Skeletal muscle cell (primary cell): ENCODE measurements around the gene RASL11A.
"Not testable (repeated sequence)": the region's sequence is repeated elsewhere in the genome, so short reads cannot be mapped to it uniquely, and the experiment has no call there.

ENCODE experiments used
- DNase-seq: peaks from one replicate; pipeline ENCODE4 v3.0.0-alpha.2; 2010; ENCODE audit warnings: low read depth
- H3K4me3 ChIP-seq: 2 replicates; pipeline ENCODE4 v1.5.1; 2011; ENCODE audit warnings: low read depth, mild to moderate bottlenecking, control low read depth, low read length, moderate library complexity

RASL11A gene

DNA sequence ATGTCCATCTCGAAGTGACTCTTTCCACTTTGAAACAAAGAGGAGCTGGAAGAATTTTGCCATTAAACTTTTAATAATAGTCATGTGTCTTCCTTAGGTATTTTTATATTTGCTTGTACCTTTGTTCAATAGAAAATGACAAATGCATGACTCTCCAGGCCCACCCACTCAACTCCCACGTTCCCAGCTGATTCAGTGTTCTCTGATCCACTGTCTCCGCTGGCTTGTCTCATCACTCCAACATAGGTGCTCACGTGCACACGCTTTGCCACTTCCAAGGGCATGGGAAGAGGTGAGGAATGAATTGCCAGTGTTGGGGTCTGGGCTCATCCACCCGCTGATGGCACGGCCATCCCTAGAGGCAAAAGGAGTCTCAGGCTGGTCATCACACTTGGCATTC lies 24.5 kb downstream of the RASL11A start:
- no peak for DNase-seq
- no peak overlapping the region for H3K4me3 ChIP-seq

DNA sequence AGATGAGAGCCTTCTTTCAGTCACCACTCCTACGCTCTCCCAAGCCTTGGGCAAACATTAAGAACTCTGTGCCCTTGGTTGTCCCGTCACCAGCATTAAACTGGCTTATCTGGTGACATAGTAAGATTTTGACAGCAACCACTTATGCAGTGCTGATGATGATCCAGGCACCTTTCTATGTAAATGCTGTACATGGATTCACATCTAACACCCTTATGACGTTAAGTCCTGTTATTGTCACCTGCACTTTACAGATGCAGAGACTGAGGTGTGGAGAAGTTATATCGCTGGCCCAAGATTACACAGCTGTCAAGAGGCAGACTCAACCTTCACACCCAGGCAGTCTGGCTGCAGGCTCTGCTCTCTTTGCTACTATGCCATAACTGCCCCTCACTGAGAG lies 25.0 kb downstream of the RASL11A start:
- DNase-seq: no peak

DNA sequence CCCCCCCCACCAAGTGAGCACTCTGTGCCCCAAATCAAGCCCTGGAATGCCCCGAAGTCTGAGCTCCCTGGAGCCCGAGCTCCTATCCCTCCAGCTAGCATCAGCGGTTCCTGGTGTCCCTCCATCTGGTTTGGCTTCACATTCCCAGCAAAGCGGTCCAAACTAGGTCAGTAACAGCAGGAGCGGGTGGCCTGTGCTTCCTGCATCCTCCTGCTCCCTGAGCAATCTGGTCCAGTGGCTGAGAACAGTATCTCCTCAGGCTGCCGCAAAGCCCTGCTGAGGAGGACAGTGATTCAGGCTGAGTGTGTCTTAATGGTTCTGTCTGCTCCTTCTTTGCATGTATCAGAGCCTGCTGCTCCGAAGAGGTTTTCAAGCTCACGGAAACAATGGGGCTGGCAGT lies 25.9 kb downstream of the RASL11A start:
- H3K4me3 ChIP-seq: no peak overlapping the region
- no peak for DNase-seq

More for the DNA sequence above, 25.0 kb downstream of the RASL11A start:
- no peak overlapping the region for H3K4me3 ChIP-seq

- no peak for DNase-seq
- no peak overlapping the region for H3K4me3 ChIP-seq
Measured at GRCh38 chr13:27298849-27299248, 28.2 kb downstream of the RASL11A start.

DNA sequence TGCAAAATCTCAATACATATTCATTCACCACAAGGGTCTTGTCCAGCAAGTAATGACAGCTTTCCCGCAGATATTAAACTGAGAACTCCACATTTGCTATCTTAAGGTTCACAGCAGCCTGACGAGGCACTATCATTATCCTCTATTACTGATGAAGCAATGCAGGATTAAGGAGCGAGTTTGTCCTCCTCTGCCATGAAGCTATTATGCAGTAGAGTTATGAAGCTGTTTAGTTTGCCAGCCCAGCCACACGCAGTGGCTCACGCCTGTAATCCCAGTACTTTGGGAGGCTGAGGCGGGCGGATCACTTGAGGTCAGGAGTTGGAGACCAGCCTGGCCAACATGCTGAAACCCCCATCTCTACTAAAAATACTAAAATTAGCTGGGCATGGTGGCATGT lies 29.8 kb downstream of the RASL11A start:
- H3K4me3 ChIP-seq, DNase-seq: not testable (repeated sequence)

GRCh38 chr13:27300941-27301586 lies 30.4 kb downstream of the RASL11A start:
- H3K4me3 ChIP-seq: no peak overlapping the region
- no peak for DNase-seq

GRCh38 chr13:27302643-27303262 lies 32.1 kb downstream of the RASL11A start:
- H3K4me3 ChIP-seq: no peak overlapping the region
- DNase-seq: no peak

DNA sequence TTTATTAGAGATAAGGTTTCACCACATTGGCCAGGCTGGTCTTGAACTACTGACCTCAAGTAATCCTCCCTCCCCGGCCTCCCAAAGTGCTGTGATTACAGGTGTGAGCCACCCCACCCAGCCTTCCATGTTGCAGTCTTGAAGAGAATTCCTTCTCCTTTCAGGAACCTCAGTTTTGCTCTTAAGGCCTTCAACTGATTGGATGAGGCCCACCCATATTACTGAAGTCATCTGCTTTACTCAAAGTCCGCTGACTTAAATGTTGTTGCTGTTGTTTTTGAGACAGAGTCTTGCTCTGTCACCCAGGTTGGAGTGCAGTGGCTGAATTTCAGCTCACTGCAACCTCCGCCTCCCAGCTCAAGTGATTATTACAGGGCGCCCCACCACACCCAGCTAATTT lies 33.5 kb downstream of the RASL11A start:
- no peak for DNase-seq
- H3K4me3 ChIP-seq: no peak overlapping the region

- DNase-seq: no peak
- no peak overlapping the region for H3K4me3 ChIP-seq
Measured at GRCh38 chr13:27304611-27305010, 34.0 kb downstream of the RASL11A start.

GRCh38 chr13:27306364-27306763 lies 35.7 kb downstream of the RASL11A start:
- H3K4me3 ChIP-seq: no peak overlapping the region
- DNase-seq: no peak

DNA sequence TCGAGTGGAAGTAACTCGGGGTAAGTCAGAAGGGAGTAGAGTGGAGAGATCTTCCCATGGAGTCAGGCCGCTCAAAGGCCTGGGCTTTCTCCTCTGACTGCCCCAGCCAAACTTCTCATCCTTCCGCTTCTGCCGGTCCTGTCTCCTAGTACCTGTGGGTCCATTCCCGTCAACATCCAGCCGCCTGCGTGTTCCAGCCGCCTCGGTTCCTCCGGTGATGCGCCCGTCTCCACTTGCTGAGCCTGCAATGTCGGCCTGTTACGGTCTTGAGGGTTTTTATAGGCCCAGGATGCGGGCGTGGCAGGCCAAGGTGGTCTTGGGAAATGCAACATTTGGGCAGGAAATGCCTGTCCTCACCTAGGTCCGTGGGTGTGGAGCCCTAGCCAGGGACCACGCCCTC lies 38.3 kb downstream of the RASL11A start:
- no peak overlapping the region for H3K4me3 ChIP-seq
- DNase-seq: no peak

DNA sequence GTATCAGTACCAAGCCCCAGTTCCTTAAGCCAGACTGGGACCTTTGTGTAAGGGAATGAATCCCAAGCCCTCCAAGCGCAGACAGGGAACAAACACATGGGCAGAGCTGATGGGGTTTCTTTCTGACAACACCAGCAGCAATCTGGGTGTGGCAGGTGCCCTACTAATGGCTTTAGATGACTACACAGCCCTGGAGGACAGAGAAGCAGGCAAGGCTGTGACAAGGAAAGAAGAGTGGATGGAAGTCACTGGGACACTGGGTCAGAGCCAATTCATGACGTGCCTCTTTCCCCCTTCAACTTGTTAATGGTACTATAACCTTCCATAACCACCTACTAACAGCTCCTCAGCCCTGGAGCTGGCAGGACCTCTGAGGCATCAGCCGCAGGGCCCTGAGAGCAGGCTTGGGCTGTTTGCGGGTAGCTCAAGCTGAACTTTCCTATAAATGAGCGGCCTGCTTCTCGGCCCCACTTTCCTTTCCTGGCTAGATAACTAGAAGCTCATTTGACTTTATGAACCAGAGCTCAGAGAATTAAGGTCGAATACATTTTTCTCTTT lies 38.9 kb downstream of the RASL11A start:
- no peak for DNase-seq

DNA sequence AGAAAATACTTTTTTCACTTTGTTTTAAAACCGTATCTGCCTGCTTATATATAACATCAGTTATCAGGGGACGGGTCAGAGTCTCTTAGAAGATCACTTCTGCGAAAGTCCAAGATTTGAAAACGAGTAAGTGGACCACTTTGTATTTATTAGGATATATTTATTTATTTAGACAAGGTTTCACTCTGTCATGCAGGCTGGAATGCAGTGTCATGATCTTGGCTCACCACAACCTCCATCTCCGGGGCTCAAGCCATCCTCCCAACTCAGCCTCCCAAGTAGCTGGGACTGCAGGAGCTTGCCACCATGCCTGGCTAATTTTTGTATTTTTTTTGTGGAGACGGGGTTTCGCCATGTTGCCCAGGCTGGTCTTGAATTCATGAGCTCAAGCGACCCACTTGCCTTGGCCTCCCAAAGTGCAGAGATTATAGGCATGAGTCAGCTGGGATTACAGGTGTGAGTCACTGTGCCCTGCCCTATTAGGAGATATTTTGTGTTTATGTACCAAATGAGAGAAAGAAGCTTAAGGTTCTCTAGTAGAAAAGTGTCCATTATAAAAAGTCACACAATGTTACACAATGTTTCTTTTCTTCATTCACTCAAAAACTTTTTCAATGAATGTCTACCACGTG lies 39.5 kb downstream of the RASL11A start:
- no peak overlapping the region for H3K4me3 ChIP-seq
- DNase-seq: no peak

More for the DNA sequence above, 38.9 kb downstream of the RASL11A start:
- no peak overlapping the region for H3K4me3 ChIP-seq

- H3K4me3 ChIP-seq: no peak overlapping the region
- no peak for DNase-seq
Measured at GRCh38 chr13:27310946-27311345, 40.3 kb downstream of the RASL11A start.

GRCh38 chr13:27311518-27312210 lies 41.0 kb downstream of the RASL11A start:
- no peak overlapping the region for H3K4me3 ChIP-seq
- DNase-seq: no peak

DNA sequence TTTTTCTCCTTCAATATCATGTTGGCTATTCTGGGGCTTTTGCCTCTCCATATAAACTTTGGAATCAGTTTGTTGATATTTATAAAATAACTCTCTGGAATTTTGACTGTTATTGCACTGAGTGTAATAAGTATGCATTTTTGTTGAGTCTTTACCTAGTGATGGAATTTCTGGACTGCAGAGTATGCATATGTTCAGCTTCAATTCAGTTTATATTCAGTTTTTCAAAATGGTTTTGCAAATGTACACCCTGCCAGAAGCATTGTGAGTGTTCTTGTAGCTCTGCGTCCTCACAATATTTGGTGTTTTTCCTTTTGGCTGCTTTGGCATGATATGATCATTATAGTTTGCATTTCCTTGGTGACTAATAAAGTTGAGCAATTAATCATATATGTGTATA lies 43.1 kb downstream of the RASL11A start:
- no peak for DNase-seq
- H3K4me3 ChIP-seq: no peak overlapping the region

DNA sequence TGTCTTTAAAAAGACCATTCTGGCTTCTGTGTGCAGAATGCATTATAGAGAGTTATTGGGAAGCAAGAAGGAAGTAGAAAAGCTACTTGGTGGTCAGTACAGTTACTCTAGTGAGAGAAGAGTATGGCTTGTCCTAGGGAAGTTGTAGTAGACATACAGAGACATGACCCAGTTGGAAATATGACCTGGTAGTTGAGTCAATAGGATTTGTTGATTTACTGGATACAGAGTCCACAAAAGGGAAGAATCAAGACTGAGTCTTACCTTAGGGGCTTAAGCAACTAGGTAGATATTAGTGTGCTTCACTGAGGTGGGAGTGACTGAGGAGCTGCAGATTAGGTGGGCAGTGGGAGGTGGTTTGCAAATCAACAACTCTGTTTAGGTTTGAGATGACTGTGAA lies 48.8 kb downstream of the RASL11A start:
- no peak for DNase-seq
- no peak overlapping the region for H3K4me3 ChIP-seq

DNA sequence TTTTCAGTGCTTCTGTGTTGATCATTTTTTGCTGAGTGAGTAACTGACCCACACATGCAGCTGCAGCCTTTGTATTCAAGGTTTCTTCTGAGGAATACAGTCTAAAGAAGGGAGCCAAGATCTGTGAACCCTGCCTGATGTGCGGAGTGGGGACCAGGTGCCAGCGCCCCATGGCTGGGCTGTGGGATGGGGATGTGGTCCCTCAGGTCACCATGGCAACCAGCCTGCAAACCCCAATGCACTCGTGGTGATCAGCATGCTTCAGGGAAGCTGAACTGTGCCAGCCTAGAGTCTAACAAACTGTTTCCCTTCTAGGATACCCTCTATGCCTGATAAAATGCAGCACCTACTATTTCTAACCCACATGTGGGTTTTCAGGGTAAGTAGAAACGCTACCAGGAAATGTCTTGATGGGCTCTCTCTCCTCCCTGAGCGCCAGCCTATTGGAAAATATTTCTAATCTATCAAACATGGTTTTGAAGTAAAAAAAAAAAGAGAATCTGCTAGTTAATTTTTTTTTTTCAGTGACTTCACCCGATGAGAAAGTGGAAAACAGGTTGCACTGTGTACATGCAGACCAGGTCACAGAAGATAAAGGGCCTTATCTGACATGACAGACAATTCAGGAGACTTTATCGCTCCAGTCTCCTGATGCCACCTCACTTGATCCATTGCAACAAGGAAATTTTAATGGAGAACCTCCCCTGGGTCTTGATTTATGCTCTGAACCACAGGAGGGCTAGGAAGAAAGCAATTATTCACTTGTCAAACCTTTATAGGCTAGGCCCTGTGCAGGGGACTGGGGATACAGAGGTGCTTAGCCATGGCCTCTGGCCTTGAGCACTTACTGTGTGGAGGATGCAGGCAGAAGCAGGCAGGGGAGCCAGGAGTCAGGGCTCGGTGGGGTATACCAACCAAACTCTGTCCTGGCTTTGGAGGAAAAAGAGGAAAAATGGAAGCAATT lies 51.1 kb downstream of the RASL11A start:
- no peak overlapping the region for H3K4me3 ChIP-seq
- DNase-seq: no peak

- DNase-seq, H3K4me3 ChIP-seq: not testable (repeated sequence)
Measured at GRCh38 chr13:27322443-27322842, 51.8 kb downstream of the RASL11A start.
